ENCODE measurements around the gene GNE. TPM values are rescaled to one million over a fixed set of nuclear protein-coding genes. Genes with fewer than 3 reads are reported as not detected.
A peak's percentile ranks its signal among the peaks of the same experiment; 100 is the strongest.

The GNE gene
- total and polyA plus RNA-seq, 2 experiments from 2014 or later = 2.2 to 15.7 TPM

DNA sequence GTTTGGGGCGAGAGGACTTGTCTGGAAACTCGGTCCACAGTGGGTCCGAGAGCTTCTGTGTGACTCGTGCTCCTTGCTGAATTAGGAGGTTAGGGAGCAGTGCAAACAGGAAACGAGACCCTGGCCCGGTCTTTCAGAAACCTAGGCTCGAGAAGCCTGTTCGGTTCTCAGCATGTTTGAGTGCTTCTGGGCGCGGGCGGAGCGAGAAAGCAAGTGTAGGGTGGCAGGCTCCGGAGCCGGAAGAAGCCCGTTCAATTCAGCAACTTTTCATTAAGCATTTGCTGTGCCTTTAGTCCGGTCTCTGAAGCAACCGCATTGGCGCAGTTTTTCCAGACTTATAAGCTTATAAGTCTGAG is 67.0 kb downstream of the GNE start:
- Histone ChIP-seq H3K9me2 (ENCODE audit: insufficient read depth) (no peaks in the 10 kb centered on the region), H3K27ac (ENCODE audit: low read depth) (peak overlapping the region; percentile 43; the same call in 1 of the 2 replicates), H3K4me2 (peak overlapping the region; percentile 100), H3K4me3 (peak overlapping the region; percentile 98), H3K27me3 (ENCODE audit: insufficient read depth) (no peaks in the 10 kb centered on the region), H3K4me1 (ENCODE audit: insufficient read depth) (peaks cover 23% of the 10 kb centered on the region), H4K20me1 (replicated peaks; ENCODE audit: insufficient read depth) (peaks cover 25% of the 10 kb centered on the region), H2AFZ (peak overlapping the region; percentile 6; the same call in 1 of the 2 replicates), H3F3A (replicated peaks; ENCODE audit: low read depth) (no peaks in the 10 kb centered on the region), H3K79me2 (replicated peaks; ENCODE audit: insufficient read depth) (peaks cover 54% of the 10 kb centered on the region), H3K36me3 (ENCODE audit: insufficient read depth) (no peaks in the 10 kb centered on the region)
- Mint-ChIP-seq H3K4me3 (peak overlapping the region; percentile 94), H3K4me1 (peaks cover 31% of the 10 kb centered on the region), H3K27me3 (ENCODE audit: insufficient read depth, low read depth, poor library complexity) (peaks cover 18% of the 10 kb centered on the region), H3K9me3 (no peaks in the 10 kb centered on the region; the same call in 2 of the 3 replicates), H3K36me3 (ENCODE audit: low read depth) (peaks cover 19% of the 10 kb centered on the region), H3K27ac (peak overlapping the region; percentile 61)
- ATAC-seq = peak; percentile 1
- peak; percentile 54 for DNase-seq (ENCODE audit: low spot score)
- TF ChIP-seq, protein P1, sequence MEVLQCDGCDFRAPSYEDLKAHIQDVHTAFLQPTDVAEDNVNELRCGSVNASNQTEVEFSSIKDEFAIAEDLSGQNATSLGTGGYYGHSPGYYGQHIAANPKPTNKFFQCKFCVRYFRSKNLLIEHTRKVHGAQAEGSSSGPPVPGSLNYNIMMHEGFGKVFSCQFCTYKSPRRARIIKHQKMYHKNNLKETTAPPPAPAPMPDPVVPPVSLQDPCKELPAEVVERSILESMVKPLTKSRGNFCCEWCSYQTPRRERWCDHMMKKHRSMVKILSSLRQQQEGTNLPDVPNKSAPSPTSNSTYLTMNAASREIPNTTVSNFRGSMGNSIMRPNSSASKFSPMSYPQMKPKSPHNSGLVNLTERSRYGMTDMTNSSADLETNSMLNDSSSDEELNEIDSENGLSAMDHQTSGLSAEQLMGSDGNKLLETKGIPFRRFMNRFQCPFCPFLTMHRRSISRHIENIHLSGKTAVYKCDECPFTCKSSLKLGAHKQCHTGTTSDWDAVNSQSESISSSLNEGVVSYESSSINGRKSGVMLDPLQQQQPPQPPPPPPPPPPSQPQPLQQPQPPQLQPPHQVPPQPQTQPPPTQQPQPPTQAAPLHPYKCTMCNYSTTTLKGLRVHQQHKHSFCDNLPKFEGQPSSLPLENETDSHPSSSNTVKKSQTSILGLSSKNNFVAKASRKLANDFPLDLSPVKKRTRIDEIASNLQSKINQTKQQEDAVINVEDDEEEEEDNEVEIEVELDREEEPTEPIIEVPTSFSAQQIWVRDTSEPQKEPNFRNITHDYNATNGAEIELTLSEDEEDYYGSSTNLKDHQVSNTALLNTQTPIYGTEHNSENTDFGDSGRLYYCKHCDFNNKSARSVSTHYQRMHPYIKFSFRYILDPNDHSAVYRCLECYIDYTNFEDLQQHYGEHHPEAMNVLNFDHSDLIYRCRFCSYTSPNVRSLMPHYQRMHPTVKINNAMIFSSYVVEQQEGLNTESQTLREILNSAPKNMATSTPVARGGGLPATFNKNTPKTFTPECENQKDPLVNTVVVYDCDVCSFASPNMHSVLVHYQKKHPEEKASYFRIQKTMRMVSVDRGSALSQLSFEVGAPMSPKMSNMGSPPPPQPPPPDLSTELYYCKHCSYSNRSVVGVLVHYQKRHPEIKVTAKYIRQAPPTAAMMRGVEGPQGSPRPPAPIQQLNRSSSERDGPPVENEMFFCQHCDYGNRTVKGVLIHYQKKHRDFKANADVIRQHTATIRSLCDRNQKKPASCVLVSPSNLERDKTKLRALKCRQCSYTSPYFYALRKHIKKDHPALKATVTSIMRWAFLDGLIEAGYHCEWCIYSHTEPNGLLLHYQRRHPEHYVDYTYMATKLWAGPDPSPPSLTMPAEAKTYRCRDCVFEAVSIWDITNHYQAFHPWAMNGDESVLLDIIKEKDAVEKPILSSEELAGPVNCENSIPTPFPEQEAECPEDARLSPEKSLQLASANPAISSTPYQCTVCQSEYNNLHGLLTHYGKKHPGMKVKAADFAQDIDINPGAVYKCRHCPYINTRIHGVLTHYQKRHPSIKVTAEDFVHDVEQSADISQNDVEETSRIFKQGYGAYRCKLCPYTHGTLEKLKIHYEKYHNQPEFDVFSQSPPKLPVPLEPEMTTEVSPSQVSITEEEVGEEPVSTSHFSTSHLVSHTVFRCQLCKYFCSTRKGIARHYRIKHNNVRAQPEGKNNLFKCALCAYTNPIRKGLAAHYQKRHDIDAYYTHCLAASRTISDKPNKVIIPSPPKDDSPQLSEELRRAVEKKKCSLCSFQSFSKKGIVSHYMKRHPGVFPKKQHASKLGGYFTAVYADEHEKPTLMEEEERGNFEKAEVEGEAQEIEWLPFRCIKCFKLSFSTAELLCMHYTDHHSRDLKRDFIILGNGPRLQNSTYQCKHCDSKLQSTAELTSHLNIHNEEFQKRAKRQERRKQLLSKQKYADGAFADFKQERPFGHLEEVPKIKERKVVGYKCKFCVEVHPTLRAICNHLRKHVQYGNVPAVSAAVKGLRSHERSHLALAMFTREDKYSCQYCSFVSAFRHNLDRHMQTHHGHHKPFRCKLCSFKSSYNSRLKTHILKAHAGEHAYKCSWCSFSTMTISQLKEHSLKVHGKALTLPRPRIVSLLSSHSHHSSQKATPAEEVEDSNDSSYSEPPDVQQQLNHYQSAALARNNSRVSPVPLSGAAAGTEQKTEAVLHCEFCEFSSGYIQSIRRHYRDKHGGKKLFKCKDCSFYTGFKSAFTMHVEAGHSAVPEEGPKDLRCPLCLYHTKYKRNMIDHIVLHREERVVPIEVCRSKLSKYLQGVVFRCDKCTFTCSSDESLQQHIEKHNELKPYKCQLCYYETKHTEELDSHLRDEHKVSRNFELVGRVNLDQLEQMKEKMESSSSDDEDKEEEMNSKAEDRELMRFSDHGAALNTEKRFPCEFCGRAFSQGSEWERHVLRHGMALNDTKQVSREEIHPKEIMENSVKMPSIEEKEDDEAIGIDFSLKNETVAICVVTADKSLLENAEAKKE (CRISPR knock-in tag; IDR thresholded peaks at IDR 0.05) = no peak
- TF ChIP-seq CREB1 (CRISPR knock-in tag; IDR thresholded peaks at IDR 0.05; ENCODE audit: low read depth) = no peak

DNA sequence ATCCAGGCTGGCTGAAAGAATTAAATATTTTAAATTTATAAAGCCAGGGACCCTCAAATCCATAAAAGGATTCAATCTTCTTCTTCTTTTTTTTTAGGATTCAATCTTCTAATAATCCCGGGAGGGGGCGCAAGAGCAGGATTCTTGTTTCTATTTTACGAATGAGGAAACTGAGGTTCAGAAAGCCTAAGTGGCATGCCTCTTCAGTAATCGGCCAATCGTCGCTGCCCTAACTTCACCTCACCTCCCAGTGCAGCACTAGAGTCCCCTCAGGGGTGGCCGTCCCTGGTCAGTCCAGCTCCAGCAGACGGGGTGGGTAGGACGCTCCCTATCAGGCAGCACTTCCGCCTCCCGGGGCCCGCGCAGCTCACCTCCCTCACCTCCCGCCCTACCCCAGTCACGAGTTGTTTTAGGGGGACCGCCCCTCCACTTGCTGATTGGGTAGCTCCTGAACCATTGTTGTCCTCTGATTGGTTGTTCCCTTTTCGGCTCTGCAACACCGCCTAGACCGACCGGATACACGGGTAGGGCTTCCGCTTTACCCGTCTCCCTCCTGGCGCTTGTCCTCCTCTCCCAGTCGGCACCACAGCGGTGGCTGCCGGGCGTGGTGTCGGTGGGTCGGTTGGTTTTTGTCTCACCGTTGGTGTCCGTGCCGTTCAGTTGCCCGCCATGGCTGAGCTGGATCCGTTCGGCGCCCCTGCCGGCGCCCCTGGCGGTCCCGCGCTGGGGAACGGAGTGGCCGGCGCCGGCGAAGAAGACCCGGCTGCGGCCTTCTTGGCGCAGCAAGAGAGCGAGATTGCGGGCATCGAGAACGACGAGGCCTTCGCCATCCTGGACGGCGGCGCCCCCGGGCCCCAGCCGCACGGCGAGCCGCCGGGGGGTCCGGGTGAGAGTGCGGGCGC is 67.6 kb downstream of the GNE start, which contains the start of gene CLTA:
Gene CLTA (plus strand): TSS at position 534 of the 902 bp plus-strand sequence. CDS start 136 bp downstream, at position 670.
- peaks cover 23% of the 10 kb centered on the region for H3K4me1 ChIP-seq (ENCODE audit: insufficient read depth)
- peaks cover 48% of the 10 kb centered on the region for H3K79me2 ChIP-seq (replicated peaks; ENCODE audit: insufficient read depth)
- H3K27me3 Mint-ChIP-seq (ENCODE audit: insufficient read depth, low read depth, poor library complexity) = peaks cover 15% of the 10 kb centered on the region
- peak within 1 kb of the TSS; percentile 91 for H3K27ac Mint-ChIP-seq
- H3K4me2 ChIP-seq = peak within 1 kb of the TSS; percentile 100
- H2AFZ ChIP-seq = peak within 1 kb of the TSS; percentile 6; the same call in 1 of the 2 replicates
- peak within 1 kb of the TSS; percentile 98 for H3K4me3 ChIP-seq
- H3F3A ChIP-seq (replicated peaks; ENCODE audit: low read depth) = no peaks in the 10 kb centered on the region
- DNase-seq (ENCODE audit: low spot score) (peak; percentile 100), ATAC-seq (peak; percentile 96)
- H3K27ac ChIP-seq (ENCODE audit: low read depth) = peak within 1 kb of the TSS; percentile 77
- peaks cover 25% of the 10 kb centered on the region for H4K20me1 ChIP-seq (replicated peaks; ENCODE audit: insufficient read depth)
- H3K9me2 ChIP-seq (ENCODE audit: insufficient read depth) = peaks cover 4% of the 10 kb centered on the region; the same call in 1 of the 2 replicates
- peaks cover 19% of the 10 kb centered on the region for H3K36me3 Mint-ChIP-seq (ENCODE audit: low read depth)
- H3K27me3 ChIP-seq (ENCODE audit: insufficient read depth) = no peaks in the 10 kb centered on the region
- peak within 1 kb of the TSS; percentile 94 for H3K4me3 Mint-ChIP-seq
- H3K36me3 ChIP-seq (ENCODE audit: insufficient read depth) = no peaks in the 10 kb centered on the region
- peaks cover 31% of the 10 kb centered on the region for H3K4me1 Mint-ChIP-seq
- no peaks in the 10 kb centered on the region; the same call in 2 of the 3 replicates for H3K9me3 Mint-ChIP-seq
- TF ChIP-seq NANOG (IDR thresholded peaks at IDR 0.05; ENCODE audit: borderline replicate concordance) (no peak), STAT1 (IDR thresholded peaks at IDR 0.05; ENCODE audit: unreplicated experiment) (no peak), ZNF114 (CRISPR knock-in tag; IDR thresholded peaks at IDR 0.05) (no peak), EZH2phosphoT487 (IDR thresholded peaks at IDR 0.05; ENCODE audit: unreplicated experiment) (no peak)
- TF ChIP-seq, protein P2, sequence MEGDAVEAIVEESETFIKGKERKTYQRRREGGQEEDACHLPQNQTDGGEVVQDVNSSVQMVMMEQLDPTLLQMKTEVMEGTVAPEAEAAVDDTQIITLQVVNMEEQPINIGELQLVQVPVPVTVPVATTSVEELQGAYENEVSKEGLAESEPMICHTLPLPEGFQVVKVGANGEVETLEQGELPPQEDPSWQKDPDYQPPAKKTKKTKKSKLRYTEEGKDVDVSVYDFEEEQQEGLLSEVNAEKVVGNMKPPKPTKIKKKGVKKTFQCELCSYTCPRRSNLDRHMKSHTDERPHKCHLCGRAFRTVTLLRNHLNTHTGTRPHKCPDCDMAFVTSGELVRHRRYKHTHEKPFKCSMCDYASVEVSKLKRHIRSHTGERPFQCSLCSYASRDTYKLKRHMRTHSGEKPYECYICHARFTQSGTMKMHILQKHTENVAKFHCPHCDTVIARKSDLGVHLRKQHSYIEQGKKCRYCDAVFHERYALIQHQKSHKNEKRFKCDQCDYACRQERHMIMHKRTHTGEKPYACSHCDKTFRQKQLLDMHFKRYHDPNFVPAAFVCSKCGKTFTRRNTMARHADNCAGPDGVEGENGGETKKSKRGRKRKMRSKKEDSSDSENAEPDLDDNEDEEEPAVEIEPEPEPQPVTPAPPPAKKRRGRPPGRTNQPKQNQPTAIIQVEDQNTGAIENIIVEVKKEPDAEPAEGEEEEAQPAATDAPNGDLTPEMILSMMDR (conservative IDR thresholded peaks at IDR 0.05; ENCODE audit: low read depth in 2 of 2) = peak; percentile 29 to 59
- TF ChIP-seq, protein P3, sequence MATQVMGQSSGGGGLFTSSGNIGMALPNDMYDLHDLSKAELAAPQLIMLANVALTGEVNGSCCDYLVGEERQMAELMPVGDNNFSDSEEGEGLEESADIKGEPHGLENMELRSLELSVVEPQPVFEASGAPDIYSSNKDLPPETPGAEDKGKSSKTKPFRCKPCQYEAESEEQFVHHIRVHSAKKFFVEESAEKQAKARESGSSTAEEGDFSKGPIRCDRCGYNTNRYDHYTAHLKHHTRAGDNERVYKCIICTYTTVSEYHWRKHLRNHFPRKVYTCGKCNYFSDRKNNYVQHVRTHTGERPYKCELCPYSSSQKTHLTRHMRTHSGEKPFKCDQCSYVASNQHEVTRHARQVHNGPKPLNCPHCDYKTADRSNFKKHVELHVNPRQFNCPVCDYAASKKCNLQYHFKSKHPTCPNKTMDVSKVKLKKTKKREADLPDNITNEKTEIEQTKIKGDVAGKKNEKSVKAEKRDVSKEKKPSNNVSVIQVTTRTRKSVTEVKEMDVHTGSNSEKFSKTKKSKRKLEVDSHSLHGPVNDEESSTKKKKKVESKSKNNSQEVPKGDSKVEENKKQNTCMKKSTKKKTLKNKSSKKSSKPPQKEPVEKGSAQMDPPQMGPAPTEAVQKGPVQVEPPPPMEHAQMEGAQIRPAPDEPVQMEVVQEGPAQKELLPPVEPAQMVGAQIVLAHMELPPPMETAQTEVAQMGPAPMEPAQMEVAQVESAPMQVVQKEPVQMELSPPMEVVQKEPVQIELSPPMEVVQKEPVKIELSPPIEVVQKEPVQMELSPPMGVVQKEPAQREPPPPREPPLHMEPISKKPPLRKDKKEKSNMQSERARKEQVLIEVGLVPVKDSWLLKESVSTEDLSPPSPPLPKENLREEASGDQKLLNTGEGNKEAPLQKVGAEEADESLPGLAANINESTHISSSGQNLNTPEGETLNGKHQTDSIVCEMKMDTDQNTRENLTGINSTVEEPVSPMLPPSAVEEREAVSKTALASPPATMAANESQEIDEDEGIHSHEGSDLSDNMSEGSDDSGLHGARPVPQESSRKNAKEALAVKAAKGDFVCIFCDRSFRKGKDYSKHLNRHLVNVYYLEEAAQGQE (IDR thresholded peaks at IDR 0.05; ENCODE audit: unreplicated experiment) = no peak

Data from GM23338 (cell line).